Tibial artery (tissue), 4 donors: ENCODE measurements around the gene APBB2.
A peak's percentile ranks its signal among the peaks of the same experiment; 100 is the strongest.

Source experiments
- DNase-seq, 2 donors: peaks; one replicate each; pipeline ENCODE4 v3.0.0-alpha.2; 2019
- H3K27ac ChIP-seq, 2 donors: fragments of 200-600 bp; sonication (generic) in 1 of 2; 1 replicate in 1 of 2; 2 replicates in 1 of 2; pipeline ENCODE4 v1.5.1; 2018 to 2019; ENCODE audit warnings: mild to moderate bottlenecking in 1 of 2
- H3K27me3 ChIP-seq, 2 donors: fragments of 200-600 bp; sonication (generic) in 1 of 2; one replicate each; pipeline versions ENCODE4 v1.5.1 to v1.6.0; 2016 to 2019
- H3K36me3 ChIP-seq, 3 donors: fragments of 200-600 bp; sonication (generic) in 2 of 3; one replicate each; pipeline ENCODE4 v1.5.1; 2016 to 2019; ENCODE audit warnings: mild to moderate bottlenecking in 2 of 3
- H3K4me1 ChIP-seq, 4 donors: fragments of 200-600 bp; sonication (generic) in 2 of 4; 1 replicate in 3 of 4; 2 replicates in 1 of 4; pipeline ENCODE4 v1.5.1; 2016 to 2019
- H3K4me3 ChIP-seq, 2 donors: fragments of 200-600 bp; sonication (generic) in 1 of 2; 1 replicate in 1 of 2; 2 replicates in 1 of 2; pipeline ENCODE4 v1.5.1; 2018 to 2019; ENCODE audit warnings: mild to moderate bottlenecking in 2 of 2
- H3K9me3 ChIP-seq, 3 donors: fragments of 200-600 bp; sonication (generic) in 1 of 3; one replicate each; pipeline ENCODE4 v1.5.1; 2016 to 2019
- intact Hi-C: fragments of 100-400 bp; cut with DNase I; formaldehyde crosslinking; loops from one replicate; pipeline ENCODE4 v1.15.0; 2023; ENCODE audit warnings: low total_unique reads
- TF ChIP-seq, protein P1 (sequence below), 2 experiments: fragments of 200-600 bp in 1 of 2; fragments of 450-650 bp in 1 of 2; IDR thresholded peaks; one replicate each; pipeline ENCODE4 v1.5.1; 2017 to 2019; ENCODE audit warnings: antibody characterized with exemption in 2 of 2, mild to moderate bottlenecking in 1 of 2, moderate library complexity in 1 of 2

APBB2 gene

DNA sequence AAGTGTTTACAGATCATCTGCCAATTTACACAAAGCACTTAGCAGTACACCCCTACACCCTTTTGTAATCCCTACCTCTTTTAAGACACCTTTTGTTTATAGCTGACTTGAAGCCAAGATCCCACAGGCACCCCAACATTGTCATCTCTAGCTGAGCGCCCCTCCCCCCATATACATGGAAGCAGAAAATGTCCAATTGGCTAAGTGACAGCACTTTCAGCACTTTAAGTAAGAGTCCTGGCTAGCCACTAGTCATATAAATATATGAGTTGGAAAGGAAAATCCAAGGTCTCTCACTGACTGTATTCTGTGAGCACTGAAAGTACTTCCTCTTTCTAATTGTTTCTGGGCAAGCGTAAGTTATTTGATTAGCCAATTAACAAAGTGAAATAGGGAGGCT lies 356.4 kb downstream of the APBB2 start:
- H3K4me3 ChIP-seq, result no peak overlapping the region
- intact Hi-C loops, result no loop called here
- H3K36me3 ChIP-seq, result peaks cover 0 to 20% (median 5%) of the 10 kb centered on the region in 3 donors
- peaks cover 0 to 29% (median 13%) of the 10 kb centered on the region in 4 donors for H3K4me1 ChIP-seq
- DNase-seq, result no peak
- TF ChIP-seq, protein P1, sequence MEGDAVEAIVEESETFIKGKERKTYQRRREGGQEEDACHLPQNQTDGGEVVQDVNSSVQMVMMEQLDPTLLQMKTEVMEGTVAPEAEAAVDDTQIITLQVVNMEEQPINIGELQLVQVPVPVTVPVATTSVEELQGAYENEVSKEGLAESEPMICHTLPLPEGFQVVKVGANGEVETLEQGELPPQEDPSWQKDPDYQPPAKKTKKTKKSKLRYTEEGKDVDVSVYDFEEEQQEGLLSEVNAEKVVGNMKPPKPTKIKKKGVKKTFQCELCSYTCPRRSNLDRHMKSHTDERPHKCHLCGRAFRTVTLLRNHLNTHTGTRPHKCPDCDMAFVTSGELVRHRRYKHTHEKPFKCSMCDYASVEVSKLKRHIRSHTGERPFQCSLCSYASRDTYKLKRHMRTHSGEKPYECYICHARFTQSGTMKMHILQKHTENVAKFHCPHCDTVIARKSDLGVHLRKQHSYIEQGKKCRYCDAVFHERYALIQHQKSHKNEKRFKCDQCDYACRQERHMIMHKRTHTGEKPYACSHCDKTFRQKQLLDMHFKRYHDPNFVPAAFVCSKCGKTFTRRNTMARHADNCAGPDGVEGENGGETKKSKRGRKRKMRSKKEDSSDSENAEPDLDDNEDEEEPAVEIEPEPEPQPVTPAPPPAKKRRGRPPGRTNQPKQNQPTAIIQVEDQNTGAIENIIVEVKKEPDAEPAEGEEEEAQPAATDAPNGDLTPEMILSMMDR (IDR thresholded peaks at IDR 0.05), result no peak
- H3K27me3 ChIP-seq, result no peaks in the 10 kb centered on the region
- H3K27ac ChIP-seq, result no peak overlapping the region
- H3K9me3 ChIP-seq, result no peaks in the 10 kb centered on the region

GRCh38 chr4:40856840-40857362 lies 357.4 kb downstream of the APBB2 start:
- H3K9me3 ChIP-seq, result no peaks in the 10 kb centered on the region
- H3K36me3 ChIP-seq, result peaks cover 0 to 15% (median 5%) of the 10 kb centered on the region in 3 donors
- no peaks in the 10 kb centered on the region for H3K27me3 ChIP-seq
- H3K4me1 ChIP-seq, result peaks cover 0 to 29% (median 13%) of the 10 kb centered on the region in 4 donors
- peak; percentile 68 to 87 for DNase-seq
- peak overlapping the region in 1 of 2 donors; percentile 56 for H3K27ac ChIP-seq
- TF ChIP-seq, protein P1 (IDR thresholded peaks at IDR 0.05), result no peak
- intact Hi-C loops, result no loop called here
- H3K4me3 ChIP-seq, result peak overlapping the region; percentile 46 to 52

- Histone ChIP-seq H3K27me3 (no peaks in the 10 kb centered on the region), H3K36me3 (peaks cover 0 to 15% (median 5%) of the 10 kb centered on the region in 3 donors), H3K4me3 (peak overlapping the region; percentile 46 to 52), H3K9me3 (no peaks in the 10 kb centered on the region), H3K27ac (peak overlapping the region in 1 of 2 donors; percentile 56), H3K4me1 (peaks cover 0 to 29% (median 13%) of the 10 kb centered on the region in 4 donors)
- DNase-seq, result no peak
- intact Hi-C loops, result no loop called here
- TF ChIP-seq, protein P1 (IDR thresholded peaks at IDR 0.05), result no peak
Observed at GRCh38 chr4:40856277-40856839, 358.0 kb downstream of the APBB2 start.

DNA sequence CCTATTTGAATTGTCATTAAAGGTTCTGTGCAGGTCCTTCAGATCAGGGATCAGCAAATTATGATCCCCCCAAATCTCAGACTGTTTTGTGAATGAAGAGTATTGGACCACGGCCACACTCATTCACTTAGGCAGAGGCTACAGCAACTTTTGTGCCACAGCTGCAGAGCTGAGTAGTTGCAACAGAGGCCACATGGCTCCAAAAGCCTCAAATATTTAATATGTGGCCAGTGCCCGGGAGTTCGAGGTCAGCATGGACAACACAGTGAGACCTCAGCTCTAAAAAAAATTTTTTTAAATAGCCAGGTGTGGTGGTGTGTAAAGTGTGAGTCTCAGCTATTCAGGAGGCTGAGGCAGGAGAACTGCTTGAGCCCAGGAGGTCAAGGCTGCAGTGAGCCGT lies 363.8 kb downstream of the APBB2 start:
- intact Hi-C loops, result no loop called here
- TF ChIP-seq, protein P1 (IDR thresholded peaks at IDR 0.05), result no peak
- no peak for DNase-seq
- no peak overlapping the region for H3K4me3 ChIP-seq
- no peaks in the 10 kb centered on the region for H3K9me3 ChIP-seq
- peaks cover 0 to 21% (median 5%) of the 10 kb centered on the region in 4 donors for H3K4me1 ChIP-seq
- H3K27ac ChIP-seq, result no peak overlapping the region
- H3K27me3 ChIP-seq, result no peaks in the 10 kb centered on the region
- peaks cover 0 to 5% (median 0%) of the 10 kb centered on the region in 3 donors for H3K36me3 ChIP-seq

GRCh38 chr4:40848940-40849339 lies 365.4 kb downstream of the APBB2 start:
- no peak for DNase-seq
- Histone ChIP-seq H3K36me3 (peaks cover 0 to 3% (median 0%) of the 10 kb centered on the region in 3 donors), H3K4me1 (peaks cover 0 to 36% (median 16%) of the 10 kb centered on the region in 4 donors), H3K27me3 (no peaks in the 10 kb centered on the region), H3K4me3 (no peak overlapping the region), H3K9me3 (no peaks in the 10 kb centered on the region), H3K27ac (no peak overlapping the region)
- intact Hi-C loops, result loop anchor here (5.0 kb wide), 1 partner anchor 38 kb away; no protein-coding TSS in a partner anchor
- TF ChIP-seq, protein P1 (IDR thresholded peaks at IDR 0.05), result no peak
